Measurements from ENCODE around the gene SHISA3. TPM values are rescaled to one million over a fixed set of nuclear protein-coding genes. Genes with fewer than 3 reads are reported as not detected.

The SHISA3 gene
- total RNA-seq, 2 donors from 2014 or later, result not detected

DNA sequence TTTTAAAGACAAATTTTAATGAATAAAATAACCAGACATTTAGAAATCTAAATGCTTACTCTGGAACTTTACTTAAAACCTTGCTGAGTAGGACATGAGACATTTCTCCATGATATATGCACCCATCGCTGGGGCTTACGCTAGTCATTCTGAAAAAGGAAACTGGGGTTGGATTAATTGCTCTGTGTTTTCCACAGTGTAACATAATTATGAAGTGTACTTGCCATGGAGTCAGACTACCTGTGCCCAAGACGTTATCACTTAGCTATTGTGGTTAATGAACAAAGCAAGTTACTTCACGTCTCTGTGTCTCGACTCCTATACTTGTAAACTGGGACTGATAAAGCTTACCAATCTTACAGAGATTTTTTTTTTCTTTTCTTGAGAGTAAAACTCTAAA, 47.8 kb downstream of the SHISA3 start:
- Mint-ChIP-seq H3K4me3 (no peak overlapping the region), H3K27ac (no peak overlapping the region), H3K27me3 (no peaks in the 10 kb centered on the region), H3K9me3 (no peaks in the 10 kb centered on the region), H3K4me1 (no peaks in the 10 kb centered on the region), H3K36me3 (ENCODE audit: low read depth) (peaks cover 75% of the 10 kb centered on the region)
- ATAC-seq (replicated peaks), result peak; percentile 54

DNA sequence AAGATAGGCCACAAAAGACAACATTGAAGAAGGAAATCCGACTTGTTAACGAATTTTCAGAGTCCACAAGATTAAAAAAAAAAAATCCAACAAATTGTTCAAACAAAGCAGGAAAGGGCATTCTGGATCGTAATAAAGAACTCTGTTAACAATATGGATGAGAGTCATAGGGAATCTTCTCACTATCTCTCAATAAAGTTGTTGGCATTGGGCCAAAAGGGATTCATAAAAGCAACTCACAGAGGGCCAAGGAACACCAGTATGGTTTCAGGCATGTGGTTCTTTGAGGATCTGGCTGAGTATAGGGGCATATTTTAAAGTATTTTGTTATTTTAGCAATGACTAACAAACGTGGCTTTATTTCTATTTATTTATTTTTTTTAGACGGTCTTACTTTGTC, 49.5 kb downstream of the SHISA3 start:
- H3K9me3 Mint-ChIP-seq, result no peaks in the 10 kb centered on the region
- no peaks in the 10 kb centered on the region for H3K4me1 Mint-ChIP-seq
- ATAC-seq (replicated peaks), result no peak
- H3K4me3 Mint-ChIP-seq, result no peak overlapping the region
- no peak overlapping the region for H3K27ac Mint-ChIP-seq
- peaks cover 81% of the 10 kb centered on the region for H3K36me3 Mint-ChIP-seq (ENCODE audit: low read depth)
- no peaks in the 10 kb centered on the region for H3K27me3 Mint-ChIP-seq

Other genes with a start within 250 kb of the SHISA3 start
- under 1 TPM; 0.32 TPM for gene BEND4, start 244.8 kb upstream of the SHISA3 start, total RNA-seq